WTC11 (cell line): ENCODE data around the gene SERPINB5. TPM values are rescaled to one million over a fixed set of nuclear protein-coding genes. Genes with fewer than 3 reads are reported as not detected.

ENCODE experiments used
- ATAC-seq: fragments of 200-7000 bp; cut with Tn5 transposase; 2 replicates; pipeline ENCODE4 v1.10.0; 2021; ENCODE audit warnings: mild to moderate bottlenecking, moderate library complexity
- CTCF ChIA-PET: fragments of 300-600 bp; sonication (Branson Sonifier 250); formaldehyde crosslinking; loops from one replicate; lab custom pipeline; 2021; ENCODE audit warnings: antibody characterized with exemption; lab: Charles Lee
- POLR2A ChIA-PET: fragments of 350-600 bp; sonication (Branson Sonifier 250); formaldehyde crosslinking; loops from one replicate; lab custom pipeline; 2021; ENCODE audit warnings: antibody characterized with exemption; lab: Charles Lee
- DNase-seq: peaks from one replicate; pipeline ENCODE4 v3.0.0; 2021; ENCODE audit warnings: low spot score
- H3K27ac Mint-ChIP-seq: 2 replicates; pipeline ENCODE4 v1.8.0; 2021; ENCODE audit warnings: mixed read lengths
- H3K27me3 Mint-ChIP-seq: 2 replicates; pipeline ENCODE4 v1.8.0; 2021; ENCODE audit warnings: low read depth, mild to moderate bottlenecking, moderate library complexity, mixed read lengths
- H3K36me3 Mint-ChIP-seq: 2 replicates; pipeline ENCODE4 v1.8.0; 2021; ENCODE audit warnings: mixed read lengths
- H3K4me1 Mint-ChIP-seq: 2 replicates; pipeline ENCODE4 v1.8.0; 2022; ENCODE audit warnings: mixed read lengths
- H3K4me3 Mint-ChIP-seq: 2 replicates; pipeline ENCODE4 v1.8.0; 2021; ENCODE audit warnings: mild to moderate bottlenecking, moderate library complexity, mixed read lengths
- H3K9me3 Mint-ChIP-seq: 2 replicates; pipeline ENCODE4 v1.8.0; 2021; ENCODE audit warnings: mixed read lengths
- CBFB ChIP-seq: sonication (generic); formaldehyde crosslinking; IDR thresholded peaks from 2 replicates; pipeline ENCODE4 v1.8.1; 2022; ENCODE audit warnings: mild to moderate bottlenecking, low read depth, missing genetic modification reagents
- EMX1 ChIP-seq: fragments of 250-450 bp; sonication (Bioruptor Pico); IDR thresholded peaks from 2 replicates; pipeline ENCODE4 v1.8.0; 2021; ENCODE audit warnings: mild to moderate bottlenecking
- GABPB1 ChIP-seq: sonication (generic); formaldehyde crosslinking; IDR thresholded peaks from 2 replicates; pipeline ENCODE4 v1.8.1; 2023; ENCODE audit warnings: mild to moderate bottlenecking, missing genetic modification reagents
- JAZF1 ChIP-seq: fragments of 250-450 bp; sonication (Bioruptor Pico); IDR thresholded peaks from 2 replicates; pipeline ENCODE4 v1.9.0; 2021; ENCODE audit warnings: moderate library complexity, mild to moderate bottlenecking, inconsistent platforms
- JUN ChIP-seq: sonication (generic); formaldehyde crosslinking; IDR thresholded peaks from 2 replicates; pipeline ENCODE4 v1.8.0; 2023; ENCODE audit warnings: mild to moderate bottlenecking, missing genetic modification reagents
- MXD4 ChIP-seq: fragments of 250-450 bp; sonication (Bioruptor Pico); IDR thresholded peaks from 2 replicates; pipeline ENCODE4 v1.8.0; 2021; ENCODE audit warnings: mild to moderate bottlenecking, moderate library complexity, borderline replicate concordance
- NFE2L1 ChIP-seq: sonication (generic); formaldehyde crosslinking; IDR thresholded peaks from 2 replicates; pipeline ENCODE4 v1.8.1; 2023; ENCODE audit warnings: missing genetic modification reagents
- RELA ChIP-seq: sonication (generic); formaldehyde crosslinking; IDR thresholded peaks from 2 replicates; pipeline ENCODE4 v1.8.1; 2022; ENCODE audit warnings: missing genetic modification reagents, mild to moderate bottlenecking, borderline replicate concordance
- SMAD3 ChIP-seq: sonication (generic); formaldehyde crosslinking; IDR thresholded peaks from 2 replicates; pipeline ENCODE4 v1.8.0; 2022; ENCODE audit warnings: missing genetic modification reagents, mild to moderate bottlenecking, borderline replicate concordance
- TCF7 ChIP-seq: sonication (generic); formaldehyde crosslinking; IDR thresholded peaks from 2 replicates; pipeline ENCODE4 v1.8.0; 2022; ENCODE audit warnings: mild to moderate bottlenecking, low read depth, missing genetic modification reagents, moderate library complexity
- ZNF138 ChIP-seq: sonication (generic); formaldehyde crosslinking; conservative IDR thresholded peaks from 2 replicates; pipeline ENCODE4 v1.8.1; 2022; ENCODE audit warnings: mild to moderate bottlenecking, moderate library complexity, missing genetic modification reagents
- ZNF232 ChIP-seq: sonication (generic); formaldehyde crosslinking; IDR thresholded peaks from 2 replicates; pipeline ENCODE4 v1.8.0; 2022; ENCODE audit warnings: mild to moderate bottlenecking, missing genetic modification reagents
- ZNF263 ChIP-seq: sonication (generic); formaldehyde crosslinking; IDR thresholded peaks from 2 replicates; pipeline ENCODE4 v1.8.1; 2022; ENCODE audit warnings: low read depth, mild to moderate bottlenecking, moderate library complexity, missing genetic modification reagents
- ZNF396 ChIP-seq: fragments of 250-450 bp; sonication (Bioruptor Pico); IDR thresholded peaks from 2 replicates; pipeline ENCODE4 v1.8.0; 2021; ENCODE audit warnings: mild to moderate bottlenecking, moderate library complexity, borderline replicate concordance
- ZNF423 ChIP-seq: fragments of 250-450 bp; sonication (Bioruptor Pico); IDR thresholded peaks from 2 replicates; pipeline ENCODE4 v2.1.2; 2022; ENCODE audit warnings: mild to moderate bottlenecking, moderate library complexity
- total RNA-seq: library from RNA; stranded (reverse); gene quantifications from 3 replicates; pipeline ENCODE4 v1.2.3, GENCODE V29; 2021
- TF ChIP-seq, protein P1 (sequence below): fragments of 250-450 bp; sonication (Bioruptor Pico); IDR thresholded peaks from 2 replicates; pipeline ENCODE4 v1.8.0; 2021; ENCODE audit warnings: mild to moderate bottlenecking
- TF ChIP-seq, protein P2 (sequence below): sonication (generic); formaldehyde crosslinking; conservative IDR thresholded peaks from 2 replicates; pipeline ENCODE4 v1.8.1; 2022; ENCODE audit warnings: mild to moderate bottlenecking, missing genetic modification reagents
- TF ChIP-seq, protein P3 (sequence below): sonication (generic); formaldehyde crosslinking; IDR thresholded peaks from 2 replicates; pipeline ENCODE4 v1.8.0; 2023; ENCODE audit warnings: missing genetic modification reagents, mild to moderate bottlenecking, borderline replicate concordance
- TF ChIP-seq, protein P4 (sequence below): sonication (generic); formaldehyde crosslinking; IDR thresholded peaks from 2 replicates; pipeline ENCODE4 v1.8.1; 2023; ENCODE audit warnings: mild to moderate bottlenecking, moderate library complexity, missing genetic modification reagents
- TF ChIP-seq, protein P5 (sequence below): sonication (generic); formaldehyde crosslinking; conservative IDR thresholded peaks from 2 replicates; pipeline ENCODE4 v1.8.1; 2023; ENCODE audit warnings: mild to moderate bottlenecking, low read depth, missing genetic modification reagents, moderate library complexity
- TF ChIP-seq, protein P6 (sequence below): sonication (generic); formaldehyde crosslinking; IDR thresholded peaks from 2 replicates; pipeline ENCODE4 v1.8.1; 2022; ENCODE audit warnings: missing genetic modification reagents, borderline replicate concordance

Gene SERPINB5
- total RNA-seq, 1 experiment from 2014 or later: 0.17 TPM

DNA sequence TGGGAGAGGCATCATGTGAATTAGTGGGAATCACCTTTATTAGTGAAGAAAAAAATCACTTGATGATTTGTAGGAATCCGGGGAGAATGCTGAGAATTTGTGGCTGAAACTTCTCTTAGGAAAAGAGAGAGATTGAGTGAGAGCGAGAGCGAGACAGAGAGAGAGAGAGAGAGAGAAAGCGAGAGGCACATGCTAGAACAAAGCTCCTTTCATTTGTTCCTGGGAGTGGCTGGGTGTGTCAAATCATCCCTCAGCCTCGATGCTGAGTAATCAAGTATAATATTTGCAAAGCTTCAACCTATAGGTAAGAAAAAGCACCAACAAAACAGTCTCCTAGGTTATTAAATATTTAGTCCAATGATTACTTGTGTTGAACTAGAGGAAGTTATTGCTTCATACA, 4.4 kb upstream of the SERPINB5 start:
- TF ChIP-seq JUN: no peak
- TF ChIP-seq, protein P1, sequence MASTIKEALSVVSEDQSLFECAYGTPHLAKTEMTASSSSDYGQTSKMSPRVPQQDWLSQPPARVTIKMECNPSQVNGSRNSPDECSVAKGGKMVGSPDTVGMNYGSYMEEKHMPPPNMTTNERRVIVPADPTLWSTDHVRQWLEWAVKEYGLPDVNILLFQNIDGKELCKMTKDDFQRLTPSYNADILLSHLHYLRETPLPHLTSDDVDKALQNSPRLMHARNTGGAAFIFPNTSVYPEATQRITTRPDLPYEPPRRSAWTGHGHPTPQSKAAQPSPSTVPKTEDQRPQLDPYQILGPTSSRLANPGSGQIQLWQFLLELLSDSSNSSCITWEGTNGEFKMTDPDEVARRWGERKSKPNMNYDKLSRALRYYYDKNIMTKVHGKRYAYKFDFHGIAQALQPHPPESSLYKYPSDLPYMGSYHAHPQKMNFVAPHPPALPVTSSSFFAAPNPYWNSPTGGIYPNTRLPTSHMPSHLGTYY (CRISPR knock-in tag): no peak
- TF ChIP-seq GABPB1 (CRISPR knock-in tag): no peak
- no peak for TF ChIP-seq RELA (CRISPR knock-in tag)
- no peak for TF ChIP-seq NFE2L1
- TF ChIP-seq, protein P2, sequence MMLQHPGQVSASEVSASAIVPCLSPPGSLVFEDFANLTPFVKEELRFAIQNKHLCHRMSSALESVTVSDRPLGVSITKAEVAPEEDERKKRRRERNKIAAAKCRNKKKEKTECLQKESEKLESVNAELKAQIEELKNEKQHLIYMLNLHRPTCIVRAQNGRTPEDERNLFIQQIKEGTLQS (CRISPR knock-in tag): no peak
- no peak for TF ChIP-seq MXD4 (CRISPR knock-in tag)
- TF ChIP-seq, protein P3, sequence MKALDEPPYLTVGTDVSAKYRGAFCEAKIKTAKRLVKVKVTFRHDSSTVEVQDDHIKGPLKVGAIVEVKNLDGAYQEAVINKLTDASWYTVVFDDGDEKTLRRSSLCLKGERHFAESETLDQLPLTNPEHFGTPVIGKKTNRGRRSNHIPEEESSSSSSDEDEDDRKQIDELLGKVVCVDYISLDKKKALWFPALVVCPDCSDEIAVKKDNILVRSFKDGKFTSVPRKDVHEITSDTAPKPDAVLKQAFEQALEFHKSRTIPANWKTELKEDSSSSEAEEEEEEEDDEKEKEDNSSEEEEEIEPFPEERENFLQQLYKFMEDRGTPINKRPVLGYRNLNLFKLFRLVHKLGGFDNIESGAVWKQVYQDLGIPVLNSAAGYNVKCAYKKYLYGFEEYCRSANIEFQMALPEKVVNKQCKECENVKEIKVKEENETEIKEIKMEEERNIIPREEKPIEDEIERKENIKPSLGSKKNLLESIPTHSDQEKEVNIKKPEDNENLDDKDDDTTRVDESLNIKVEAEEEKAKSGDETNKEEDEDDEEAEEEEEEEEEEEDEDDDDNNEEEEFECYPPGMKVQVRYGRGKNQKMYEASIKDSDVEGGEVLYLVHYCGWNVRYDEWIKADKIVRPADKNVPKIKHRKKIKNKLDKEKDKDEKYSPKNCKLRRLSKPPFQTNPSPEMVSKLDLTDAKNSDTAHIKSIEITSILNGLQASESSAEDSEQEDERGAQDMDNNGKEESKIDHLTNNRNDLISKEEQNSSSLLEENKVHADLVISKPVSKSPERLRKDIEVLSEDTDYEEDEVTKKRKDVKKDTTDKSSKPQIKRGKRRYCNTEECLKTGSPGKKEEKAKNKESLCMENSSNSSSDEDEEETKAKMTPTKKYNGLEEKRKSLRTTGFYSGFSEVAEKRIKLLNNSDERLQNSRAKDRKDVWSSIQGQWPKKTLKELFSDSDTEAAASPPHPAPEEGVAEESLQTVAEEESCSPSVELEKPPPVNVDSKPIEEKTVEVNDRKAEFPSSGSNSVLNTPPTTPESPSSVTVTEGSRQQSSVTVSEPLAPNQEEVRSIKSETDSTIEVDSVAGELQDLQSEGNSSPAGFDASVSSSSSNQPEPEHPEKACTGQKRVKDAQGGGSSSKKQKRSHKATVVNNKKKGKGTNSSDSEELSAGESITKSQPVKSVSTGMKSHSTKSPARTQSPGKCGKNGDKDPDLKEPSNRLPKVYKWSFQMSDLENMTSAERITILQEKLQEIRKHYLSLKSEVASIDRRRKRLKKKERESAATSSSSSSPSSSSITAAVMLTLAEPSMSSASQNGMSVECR (CRISPR knock-in tag): no peak
- no peak for TF ChIP-seq ZNF263 (CRISPR knock-in tag)
- TF ChIP-seq TCF7 (CRISPR knock-in tag): no peak
- TF ChIP-seq EMX1 (CRISPR knock-in tag): no peak
- TF ChIP-seq, protein P4, sequence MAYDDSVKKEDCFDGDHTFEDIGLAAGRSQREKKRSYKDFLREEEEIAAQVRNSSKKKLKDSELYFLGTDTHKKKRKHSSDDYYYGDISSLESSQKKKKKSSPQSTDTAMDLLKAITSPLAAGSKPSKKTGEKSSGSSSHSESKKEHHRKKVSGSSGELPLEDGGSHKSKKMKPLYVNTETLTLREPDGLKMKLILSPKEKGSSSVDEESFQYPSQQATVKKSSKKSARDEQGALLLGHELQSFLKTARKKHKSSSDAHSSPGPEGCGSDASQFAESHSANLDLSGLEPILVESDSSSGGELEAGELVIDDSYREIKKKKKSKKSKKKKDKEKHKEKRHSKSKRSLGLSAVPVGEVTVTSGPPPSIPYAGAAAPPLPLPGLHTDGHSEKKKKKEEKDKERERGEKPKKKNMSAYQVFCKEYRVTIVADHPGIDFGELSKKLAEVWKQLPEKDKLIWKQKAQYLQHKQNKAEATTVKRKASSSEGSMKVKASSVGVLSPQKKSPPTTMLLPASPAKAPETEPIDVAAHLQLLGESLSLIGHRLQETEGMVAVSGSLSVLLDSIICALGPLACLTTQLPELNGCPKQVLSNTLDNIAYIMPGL (CRISPR knock-in tag): no peak
- TF ChIP-seq CBFB (CRISPR knock-in tag): no peak
- no peak for DNase-seq
- POLR2A ChIA-PET: no interaction called here
- H3K4me1 Mint-ChIP-seq: peaks cover 5% of the 10 kb centered on the region
- ATAC-seq: no peak
- no peak overlapping the region for H3K27ac Mint-ChIP-seq
- CTCF ChIA-PET: interaction anchor here (1.0 to 1.8 kb wide), 2 partner anchors 17 to 39 kb away, joined by 3 to 7 read pairs; no protein-coding TSS in a partner anchor
- H3K36me3 Mint-ChIP-seq: no peaks in the 10 kb centered on the region
- H3K9me3 Mint-ChIP-seq: no peaks in the 10 kb centered on the region
- H3K4me3 Mint-ChIP-seq: no peak overlapping the region
- H3K27me3 Mint-ChIP-seq: no peaks in the 10 kb centered on the region

DNA sequence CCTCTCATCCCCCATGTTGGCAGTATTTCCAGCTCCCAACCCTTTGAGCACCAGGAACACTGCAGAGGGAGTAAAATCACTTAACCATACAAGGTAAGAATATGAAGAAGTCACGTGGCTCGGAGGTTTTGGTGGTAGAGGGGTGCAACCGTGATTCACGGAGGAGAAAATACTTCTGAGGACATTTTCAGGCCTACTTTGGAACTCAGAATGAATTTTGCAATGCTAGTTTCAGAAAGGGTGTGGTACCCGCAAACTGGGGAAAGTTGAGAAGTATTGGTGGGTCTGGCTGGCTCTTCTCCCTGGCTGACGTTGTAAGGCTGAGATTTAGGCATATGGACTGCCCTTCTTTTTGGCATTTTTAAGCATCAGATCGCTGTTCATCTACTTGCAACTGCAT, 442 bp downstream of the SERPINB5 start:
- CTCF ChIA-PET: interaction anchor here (0.5 to 1.4 kb wide), 4 partner anchors 34 to 377 kb away, joined by 3 to 5 read pairs (median 4); no protein-coding TSS in a partner anchor
- Mint-ChIP-seq H3K9me3 (no peaks in the 10 kb centered on the region), H3K36me3 (no peaks in the 10 kb centered on the region), H3K27me3 (no peaks in the 10 kb centered on the region), H3K4me1 (peaks cover 6% of the 10 kb centered on the region), H3K27ac (no peak overlapping the region), H3K4me3 (no peak overlapping the region)
- DNase-seq (no peak), ATAC-seq (no peak)
- POLR2A ChIA-PET: no interaction called here
- TF ChIP-seq EMX1 (CRISPR knock-in tag) (no peak), JUN (no peak), JAZF1 (CRISPR knock-in tag) (no peak), ZNF138 (no peak), ZNF396 (no peak), SMAD3 (no peak), ZNF232 (CRISPR knock-in tag) (no peak), ZNF423 (CRISPR knock-in tag) (no peak)
- TF ChIP-seq, protein P5, sequence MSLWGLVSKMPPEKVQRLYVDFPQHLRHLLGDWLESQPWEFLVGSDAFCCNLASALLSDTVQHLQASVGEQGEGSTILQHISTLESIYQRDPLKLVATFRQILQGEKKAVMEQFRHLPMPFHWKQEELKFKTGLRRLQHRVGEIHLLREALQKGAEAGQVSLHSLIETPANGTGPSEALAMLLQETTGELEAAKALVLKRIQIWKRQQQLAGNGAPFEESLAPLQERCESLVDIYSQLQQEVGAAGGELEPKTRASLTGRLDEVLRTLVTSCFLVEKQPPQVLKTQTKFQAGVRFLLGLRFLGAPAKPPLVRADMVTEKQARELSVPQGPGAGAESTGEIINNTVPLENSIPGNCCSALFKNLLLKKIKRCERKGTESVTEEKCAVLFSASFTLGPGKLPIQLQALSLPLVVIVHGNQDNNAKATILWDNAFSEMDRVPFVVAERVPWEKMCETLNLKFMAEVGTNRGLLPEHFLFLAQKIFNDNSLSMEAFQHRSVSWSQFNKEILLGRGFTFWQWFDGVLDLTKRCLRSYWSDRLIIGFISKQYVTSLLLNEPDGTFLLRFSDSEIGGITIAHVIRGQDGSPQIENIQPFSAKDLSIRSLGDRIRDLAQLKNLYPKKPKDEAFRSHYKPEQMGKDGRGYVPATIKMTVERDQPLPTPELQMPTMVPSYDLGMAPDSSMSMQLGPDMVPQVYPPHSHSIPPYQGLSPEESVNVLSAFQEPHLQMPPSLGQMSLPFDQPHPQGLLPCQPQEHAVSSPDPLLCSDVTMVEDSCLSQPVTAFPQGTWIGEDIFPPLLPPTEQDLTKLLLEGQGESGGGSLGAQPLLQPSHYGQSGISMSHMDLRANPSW (CRISPR knock-in tag): no peak
- TF ChIP-seq, protein P4 (CRISPR knock-in tag): no peak
- TF ChIP-seq, protein P6, sequence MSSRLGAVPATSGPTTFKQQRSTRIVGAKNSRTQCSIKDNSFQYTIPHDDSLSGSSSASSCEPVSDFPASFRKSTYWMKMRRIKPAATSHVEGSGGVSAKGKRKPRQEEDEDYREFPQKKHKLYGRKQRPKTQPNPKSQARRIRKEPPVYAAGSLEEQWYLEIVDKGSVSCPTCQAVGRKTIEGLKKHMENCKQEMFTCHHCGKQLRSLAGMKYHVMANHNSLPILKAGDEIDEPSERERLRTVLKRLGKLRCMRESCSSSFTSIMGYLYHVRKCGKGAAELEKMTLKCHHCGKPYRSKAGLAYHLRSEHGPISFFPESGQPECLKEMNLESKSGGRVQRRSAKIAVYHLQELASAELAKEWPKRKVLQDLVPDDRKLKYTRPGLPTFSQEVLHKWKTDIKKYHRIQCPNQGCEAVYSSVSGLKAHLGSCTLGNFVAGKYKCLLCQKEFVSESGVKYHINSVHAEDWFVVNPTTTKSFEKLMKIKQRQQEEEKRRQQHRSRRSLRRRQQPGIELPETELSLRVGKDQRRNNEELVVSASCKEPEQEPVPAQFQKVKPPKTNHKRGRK (CRISPR knock-in tag): no peak
